GM21619 (cell line): ENCODE data around the gene MYCBPAP.

Experiments used
- ATAC-seq: cut with Tn5 transposase; IDR thresholded peaks from one replicate; pipeline ENCODE4 v1.9.1; 2021; ENCODE audit not compliant: unreplicated experiment

Gene MYCBPAP

DNA sequence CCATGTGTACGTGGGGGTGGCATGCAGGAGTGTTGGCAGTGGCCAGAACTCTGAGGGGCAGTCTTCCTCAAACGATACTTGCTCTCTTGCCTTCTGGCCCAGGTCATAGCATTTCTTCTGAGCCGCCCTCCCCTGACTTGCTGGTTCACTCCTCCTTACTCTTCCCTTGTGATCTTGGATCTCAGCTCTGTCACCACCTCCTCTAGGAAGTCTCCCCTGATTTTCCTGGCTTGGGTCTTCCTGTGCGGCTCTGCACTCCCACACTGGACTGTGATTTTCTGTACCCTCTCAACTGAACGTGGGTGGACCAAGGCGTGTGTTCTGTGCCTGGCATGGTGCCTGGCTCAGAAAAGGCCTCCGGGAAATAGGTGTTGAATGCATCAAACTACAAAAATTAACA, 27.2 kb downstream of the MYCBPAP start:
- ATAC-seq = no peak

- ATAC-seq = no peak
Observed at GRCh38 chr17:50536683-50537646, 28.7 kb downstream of the MYCBPAP start.

DNA sequence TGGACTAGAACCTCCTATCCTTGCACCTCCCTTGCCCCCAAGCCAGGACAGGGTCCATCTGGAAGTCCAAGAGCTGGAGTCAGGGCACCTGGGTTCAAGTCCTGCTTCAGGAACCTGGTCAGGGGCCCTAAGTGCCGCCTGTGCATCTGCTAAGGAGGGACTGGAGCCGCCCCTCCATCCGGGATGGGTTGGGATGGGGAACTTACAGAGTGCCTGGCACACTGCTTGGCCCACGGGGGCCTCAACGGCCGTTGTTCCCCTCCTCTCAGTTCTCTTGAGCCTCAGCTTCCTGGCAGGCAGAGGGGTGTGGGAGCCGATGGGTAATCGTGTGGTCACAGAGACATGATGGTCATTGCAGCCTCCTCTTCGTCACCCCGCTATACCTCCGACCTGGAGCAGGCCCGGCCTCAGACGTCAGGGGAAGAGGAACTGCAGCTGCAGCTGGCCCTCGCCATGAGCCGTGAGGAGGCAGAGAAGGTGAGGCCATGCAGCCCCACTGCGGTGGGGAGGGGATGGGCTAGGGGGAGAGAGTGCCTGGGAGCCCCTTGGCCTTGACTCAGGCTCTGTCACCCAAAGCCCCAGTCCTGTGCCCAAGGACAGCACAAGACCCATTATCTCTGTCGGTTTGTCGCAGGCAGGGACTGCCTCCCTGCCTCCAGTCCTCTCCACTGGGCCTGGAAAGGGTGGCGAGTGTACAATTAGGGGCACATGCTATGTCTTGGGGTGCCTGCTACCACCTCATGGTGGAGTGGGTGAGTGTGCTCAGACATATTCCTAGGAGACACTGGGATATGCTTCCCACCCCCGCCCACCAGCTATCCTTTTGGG, 29.7 kb downstream of the MYCBPAP start:
- ATAC-seq = no peak

DNA sequence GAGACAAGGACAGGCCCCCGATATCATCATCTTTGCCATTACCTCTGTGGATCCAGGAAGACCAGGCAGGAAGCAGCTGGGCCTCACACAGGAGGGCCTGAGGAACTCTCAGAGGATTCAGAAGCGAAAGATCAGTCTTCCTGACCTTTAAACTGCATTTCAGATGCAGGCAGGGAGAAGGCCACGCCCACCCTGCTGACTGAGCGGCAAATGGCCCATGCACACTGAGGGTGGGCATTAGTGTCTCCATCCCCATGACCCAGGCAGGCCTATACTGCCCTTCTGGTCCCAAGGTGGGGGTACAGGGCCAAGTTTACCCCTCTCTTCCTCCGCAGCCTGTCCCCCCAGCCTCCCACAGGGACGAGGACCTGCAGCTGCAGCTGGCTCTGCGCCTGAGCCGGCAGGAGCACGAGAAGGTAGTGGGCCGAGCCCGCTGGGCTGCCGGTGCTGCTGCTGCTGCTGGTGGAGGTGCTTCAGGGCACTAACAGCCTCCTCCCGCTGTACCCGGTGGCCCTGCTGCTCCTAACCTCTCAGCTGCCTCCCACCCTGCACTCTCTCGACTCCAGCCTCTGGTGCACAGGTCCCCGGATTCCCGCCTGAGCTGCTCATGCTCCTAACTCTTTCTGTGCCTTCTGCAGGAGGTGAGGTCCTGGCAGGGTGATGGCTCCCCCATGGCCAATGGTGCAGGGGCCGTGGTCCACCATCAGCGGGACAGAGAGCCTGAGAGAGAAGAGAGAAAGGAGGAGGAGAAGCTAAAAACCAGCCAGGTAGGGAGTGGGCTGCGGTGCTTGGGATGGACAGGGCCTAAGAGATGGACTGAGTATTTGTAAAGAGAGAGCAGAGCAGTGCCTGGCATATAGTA, 30.5 kb downstream of the MYCBPAP start:
- no peak for ATAC-seq

GRCh38 chr17:50539762-50540559, 31.7 kb downstream of the MYCBPAP start:
- no peak for ATAC-seq

- ATAC-seq = no peak
Observed at GRCh38 chr17:50540560-50541401, 32.5 kb downstream of the MYCBPAP start.

- no peak for ATAC-seq
Observed at GRCh38 chr17:50541402-50541715, 33.1 kb downstream of the MYCBPAP start.

GRCh38 chr17:50541716-50542688, 33.8 kb downstream of the MYCBPAP start:
- ATAC-seq = peak; percentile 69

DNA sequence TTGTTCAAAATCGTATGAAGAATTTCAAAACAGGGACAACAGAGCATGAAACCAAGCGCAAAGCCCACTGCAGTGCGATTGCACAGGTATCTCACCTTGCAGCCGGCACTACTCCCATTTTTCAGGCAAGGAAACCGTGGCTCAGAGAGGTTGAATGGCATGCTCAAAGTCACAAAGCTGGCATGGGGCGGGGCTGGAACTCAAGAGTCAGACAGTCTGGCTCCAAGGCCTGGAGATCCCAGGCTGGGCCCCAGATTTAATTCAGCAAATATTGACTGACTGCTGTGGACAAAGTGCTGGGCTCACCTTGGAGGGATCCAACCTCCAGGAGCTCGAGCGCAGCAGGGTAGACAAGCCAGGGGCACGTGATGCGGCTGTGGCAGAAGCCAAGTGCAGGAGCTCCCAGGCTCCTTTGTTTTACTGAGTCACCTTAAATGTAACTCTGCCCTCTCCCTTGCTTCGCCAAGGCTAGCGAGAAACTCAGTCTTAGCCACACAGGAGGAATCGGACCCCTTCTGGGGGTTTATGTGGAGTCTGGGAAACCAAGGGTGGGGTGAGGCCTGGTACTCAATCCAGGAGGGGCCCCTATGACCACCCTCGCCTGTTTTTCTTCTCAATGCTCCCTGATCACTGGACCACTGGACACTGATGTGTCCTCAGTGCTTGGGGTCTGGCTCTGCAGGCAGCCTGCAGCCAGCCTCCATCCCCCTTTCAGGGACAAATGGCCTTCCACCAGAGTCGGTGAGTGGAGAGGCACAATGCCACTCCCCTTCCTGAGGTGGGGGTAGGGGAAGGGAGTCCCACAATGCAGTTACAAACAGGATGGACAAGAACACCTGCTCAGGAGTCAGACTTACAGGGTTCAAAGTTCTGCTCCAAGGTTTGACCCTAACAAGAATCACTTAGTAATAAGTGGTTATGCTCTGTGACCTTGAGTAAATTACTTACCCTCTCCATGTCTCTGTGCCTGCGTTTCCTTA, 34.8 kb downstream of the MYCBPAP start:
- ATAC-seq = no peak

DNA sequence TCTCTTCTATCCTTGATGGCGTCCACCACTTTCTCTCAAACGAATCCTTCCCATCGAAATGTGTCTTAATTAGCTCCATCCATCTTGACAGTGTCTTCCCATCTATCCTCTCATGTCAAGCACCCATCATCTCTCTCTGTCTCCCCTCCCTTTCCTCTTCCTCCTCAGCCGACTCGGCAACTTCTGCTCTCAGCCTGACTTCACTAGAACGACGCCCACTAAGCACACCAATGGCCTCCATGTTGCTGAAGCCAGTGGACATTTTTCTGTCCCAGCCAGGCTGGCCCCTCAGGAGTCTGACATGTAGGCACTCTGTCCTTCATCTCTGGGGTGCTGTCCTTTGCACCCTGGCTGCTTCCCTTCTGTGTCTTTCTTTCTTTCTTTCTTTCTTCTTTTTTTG, 36.3 kb downstream of the MYCBPAP start:
- ATAC-seq = no peak

GRCh38 chr17:50545311-50545710, 37.1 kb downstream of the MYCBPAP start:
- ATAC-seq = no peak

- ATAC-seq = no peak
Observed at GRCh38 chr17:50546701-50547034, 38.4 kb downstream of the MYCBPAP start.

GRCh38 chr17:50547035-50547735, 38.9 kb downstream of the MYCBPAP start, which contains the start of gene SPATA20:
Gene SPATA20, plus strand, starts transcription at chr17:50547174. Its CDS starts 35 bp downstream, at chr17:50547209.
- ATAC-seq = peak; percentile 77

DNA sequence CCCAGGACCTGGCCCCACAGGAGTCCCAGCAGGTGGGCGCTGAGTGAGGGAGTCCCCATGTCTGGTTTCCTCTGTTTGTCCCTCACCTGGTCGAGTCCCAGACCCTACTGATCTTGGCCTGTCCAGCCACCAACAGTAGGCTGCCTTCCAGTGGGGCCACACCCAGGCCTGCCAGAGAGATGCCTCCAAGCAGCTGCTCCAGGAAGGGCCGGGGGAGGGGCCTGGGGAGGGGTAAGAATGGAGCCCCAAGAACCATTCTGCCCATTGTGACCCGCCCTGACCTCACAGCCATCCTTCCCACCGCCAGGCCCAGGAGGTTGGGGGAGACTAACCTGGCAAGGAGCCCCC, 39.5 kb downstream of the MYCBPAP start:
- no peak for ATAC-seq

DNA sequence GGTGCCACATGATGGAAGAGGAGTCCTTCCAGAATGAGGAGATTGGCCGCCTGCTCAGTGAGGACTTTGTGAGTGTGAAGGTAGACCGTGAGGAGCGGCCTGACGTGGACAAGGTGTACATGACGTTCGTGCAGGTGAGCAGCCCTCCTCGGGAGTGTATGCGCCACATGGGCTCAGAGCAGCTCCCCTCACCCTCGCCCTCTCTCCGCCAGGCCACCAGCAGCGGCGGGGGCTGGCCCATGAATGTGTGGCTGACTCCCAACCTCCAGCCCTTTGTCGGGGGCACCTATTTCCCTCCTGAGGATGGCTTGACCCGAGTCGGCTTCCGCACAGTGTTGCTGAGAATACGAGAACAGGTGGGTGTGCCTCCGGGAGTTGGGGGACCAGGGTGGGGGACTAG, 40.6 kb downstream of the MYCBPAP start:
- ATAC-seq = no peak

DNA sequence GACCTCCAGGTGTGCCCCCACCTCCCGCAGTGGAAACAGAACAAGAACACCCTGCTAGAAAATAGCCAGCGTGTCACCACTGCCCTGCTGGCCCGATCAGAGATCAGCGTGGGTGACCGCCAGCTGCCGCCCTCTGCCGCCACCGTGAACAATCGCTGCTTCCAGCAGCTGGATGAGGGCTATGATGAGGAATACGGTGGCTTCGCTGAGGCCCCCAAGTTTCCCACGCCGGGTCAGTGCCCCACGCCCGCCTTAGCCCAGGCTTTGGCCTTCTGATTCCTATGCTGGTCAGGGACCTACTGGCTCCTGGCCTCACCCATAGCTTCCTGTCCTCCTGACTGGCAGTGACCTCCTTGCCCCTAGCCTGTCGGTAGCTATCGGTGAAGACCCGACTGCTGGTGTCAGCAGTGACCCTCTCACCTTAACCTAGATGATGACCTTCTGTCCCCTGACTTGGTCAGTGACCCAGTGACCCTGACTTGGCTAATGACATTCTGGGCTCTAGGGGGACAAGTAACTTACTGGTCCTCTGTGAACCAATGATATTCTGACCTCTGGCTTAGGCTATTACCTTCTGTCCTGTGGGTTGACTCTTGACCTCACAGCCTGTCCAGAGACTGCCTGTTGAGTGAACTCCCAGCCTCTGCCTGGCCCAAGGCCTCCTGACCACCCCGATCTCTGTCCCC, 41.2 kb downstream of the MYCBPAP start:
- ATAC-seq = no peak
